GM12878 (cell line): Measurements from ENCODE around the gene HAND2. TPM values are rescaled to one million over a fixed set of nuclear protein-coding genes. Genes with fewer than 3 reads are reported as not detected.

ENCODE experiments used
- ATAC-seq: fragments of 200-7000 bp; cut with Tn5 transposase; 3 replicates; pipeline ENCODE4 v1.9.1; 2020; ENCODE audit warnings: mild to moderate bottlenecking, moderate library complexity
- BruUV-seq: library from RNA; stranded (reverse); fragments of 400-500 nt; replicated peaks from 2 replicates; lab custom pipeline; 2021; lab: Mats Ljungman, UMichigan
- CTCF ChIA-PET: fragments of 300-600 bp; sonication (Branson Sonifier 250); formaldehyde crosslinking; extraction: SDS; loops from one replicate; lab custom pipeline; 2021; ENCODE audit warnings: inconsistent platforms; lab: Yijun Ruan, JAX
- POLR2A ChIA-PET: fragments of 350-600 bp; formaldehyde crosslinking; extraction: SDS; loops from one replicate; lab custom pipeline; 2021; ENCODE audit warnings: inconsistent platforms; lab: Charles Lee
- RAD21 ChIA-PET: fragments of 300-600 bp; sonication (Branson Sonifier 250); formaldehyde crosslinking; loops from one replicate; lab custom pipeline; 2023; ENCODE audit warnings: antibody characterized with exemption; ENCODE audit not compliant: unreplicated experiment; lab: Charles Lee
- SMC1A ChIA-PET: fragments of 300-600 bp; sonication (Branson Sonifier 250); formaldehyde crosslinking; loops from one replicate; lab custom pipeline; 2023; ENCODE audit not compliant: unreplicated experiment, uncharacterized antibody; lab: Charles Lee
- DNase-seq: peaks from one replicate; pipeline ENCODE4 v3.0.0-alpha.2; 2011; ENCODE audit warnings: low read depth, low spot score
- FAIRE-seq: peaks from 3 replicates; lab custom pipeline; 2011; peaks lifted over from hg19 to GRCh38; lab: Jason Lieb, UNC
- H2AFZ ChIP-seq: 2 replicates; pipeline ENCODE4 v1.6.0; 2011; ENCODE audit warnings: low read depth, low read length, control low read depth; ENCODE audit not compliant: control insufficient read depth
- H3K27ac ChIP-seq: 2 replicates; pipeline ENCODE4 v1.5.1; 2011; ENCODE audit warnings: control low read depth; ENCODE audit not compliant: control insufficient read depth, insufficient read depth
- H3K27me3 ChIP-seq, 2 experiments: replicated peaks in 1 of 2; 2 replicates each; pipeline versions ENCODE4 v1.6.0 to v1.6.1; 2011; ENCODE audit warnings: low read length in 1 of 2; ENCODE audit not compliant: control insufficient read depth in 2 of 2, insufficient read depth in 2 of 2
- H3K36me3 ChIP-seq, 2 experiments: 2 replicates each; pipeline ENCODE4 v1.5.1; 2011; ENCODE audit warnings: low read length in 1 of 2; ENCODE audit not compliant: control insufficient read depth in 2 of 2, insufficient read depth in 2 of 2
- H3K4me1 ChIP-seq: 2 replicates; pipeline ENCODE4 v1.6.1; 2011; ENCODE audit warnings: mild to moderate bottlenecking, low read length, moderate library complexity, mixed read lengths; ENCODE audit not compliant: control insufficient read depth, insufficient read depth
- H3K4me2 ChIP-seq: 2 replicates; pipeline ENCODE4 v1.6.0; 2011; ENCODE audit warnings: control low read depth; ENCODE audit not compliant: control insufficient read depth, insufficient read depth
- H3K4me3 ChIP-seq: fragments of 200-600 bp; sonication (generic); 2 replicates; pipeline ENCODE4 v1.5.1; 2016
- H3K79me2 ChIP-seq: 2 replicates; pipeline ENCODE4 v1.6.0; 2011; ENCODE audit warnings: low read length; ENCODE audit not compliant: control insufficient read depth, insufficient read depth
- H3K9ac ChIP-seq: 2 replicates; pipeline ENCODE4 v1.8.0; 2011; ENCODE audit warnings: low read length, control low read depth, mixed read lengths; ENCODE audit not compliant: control insufficient read depth, insufficient read depth
- H3K9me3 ChIP-seq: replicated peaks from 3 replicates; pipeline ENCODE4 v1.5.1; 2011; ENCODE audit warnings: mild to moderate bottlenecking, low read length; ENCODE audit not compliant: control insufficient read depth, insufficient read depth
- H4K20me1 ChIP-seq: 2 replicates; pipeline ENCODE4 v1.6.0; 2011; ENCODE audit not compliant: control insufficient read depth, insufficient read depth
- BHLHE40 ChIP-seq, 2 experiments: fragments of 450-650 bp in 1 of 2; IDR thresholded peaks; 2 replicates each; pipeline ENCODE4 v1.6.1; 2011 to 2017; ENCODE audit warnings: low read depth in 2 of 2, borderline replicate concordance in 1 of 2, improper control_type of control experiment in 1 of 2, low read length in 1 of 2, mild to moderate bottlenecking in 1 of 2
- CREM ChIP-seq: IDR thresholded peaks from 2 replicates; pipeline ENCODE4 v1.6.1; 2014; ENCODE audit warnings: antibody characterized with exemption, low read depth
- CUX1 ChIP-seq: IDR thresholded peaks from 2 replicates; pipeline ENCODE4 v1.6.1; 2012; ENCODE audit warnings: improper control_type of control experiment, low read depth, low read length; ENCODE audit not compliant: insufficient replicate concordance
- ESRRA ChIP-seq: IDR thresholded peaks from 2 replicates; pipeline ENCODE4 v1.6.1; 2012; ENCODE audit warnings: mild to moderate bottlenecking, low read length, improper control_type of control experiment
- HCFC1 ChIP-seq: fragments of 150-350 bp; IDR thresholded peaks from 2 replicates; pipeline ENCODE4 v1.6.1; 2014; ENCODE audit warnings: low read length
- JUND ChIP-seq: IDR thresholded peaks from 2 replicates; pipeline ENCODE4 v1.6.1; 2012; ENCODE audit warnings: low read depth, mild to moderate bottlenecking, low read length, improper control_type of control experiment, moderate library complexity
- MTA3 ChIP-seq: IDR thresholded peaks from 2 replicates; pipeline ENCODE4 v1.6.1; 2012; ENCODE audit warnings: low read length, inconsistent platforms, borderline replicate concordance
- MXI1 ChIP-seq: fragments of 150-350 bp; IDR thresholded peaks from 2 replicates; pipeline ENCODE4 v1.6.1; 2011; ENCODE audit warnings: low read depth, mild to moderate bottlenecking, inconsistent platforms, low read length, improper control_type of control experiment
- SMAD5 ChIP-seq: IDR thresholded peaks from 2 replicates; pipeline ENCODE4 v1.6.1; 2016; ENCODE audit warnings: antibody characterized with exemption, low read depth
- SMC3 ChIP-seq: IDR thresholded peaks from 2 replicates; pipeline ENCODE4 v1.6.1; 2011; ENCODE audit warnings: low read length, improper control_type of control experiment, borderline replicate concordance
- SREBF1 ChIP-seq: IDR thresholded peaks from 2 replicates; pipeline ENCODE4 v1.6.1; 2012; ENCODE audit warnings: mild to moderate bottlenecking, low read length
- TCF12 ChIP-seq: IDR thresholded peaks from 2 replicates; pipeline ENCODE4 v1.6.1; 2011; ENCODE audit warnings: low read depth, mild to moderate bottlenecking, low read length
- ZNF24 ChIP-seq: fragments of 450-650 bp; IDR thresholded peaks from 2 replicates; pipeline ENCODE4 v1.6.1; 2017; ENCODE audit warnings: antibody characterized with exemption, mild to moderate bottlenecking
- ZNF384 ChIP-seq: IDR thresholded peaks from 2 replicates; pipeline ENCODE4 v1.6.1; 2012; ENCODE audit warnings: low read depth, mild to moderate bottlenecking, low read length, improper control_type of control experiment, borderline replicate concordance
- ZNF687 ChIP-seq: fragments of 450-650 bp; IDR thresholded peaks from 2 replicates; pipeline ENCODE4 v1.6.1; 2017; ENCODE audit warnings: mild to moderate bottlenecking, moderate library complexity
- ZZZ3 ChIP-seq: IDR thresholded peaks from 2 replicates; pipeline ENCODE4 v1.6.1; 2011; ENCODE audit warnings: low read depth; ENCODE audit not compliant: control insufficient read depth, insufficient read length
- WGBS: methylation state at CpG from one replicate; pipeline ENCODE4 v1.1.6; 2016; ENCODE audit warnings: low lambda C conversion rate; ENCODE audit not compliant: insufficient replicate concordance, insufficient coverage; ENCODE audit errors: missing lambda C conversion rate; 5-methylcytosine and 5-hydroxymethylcytosine counted together
- in situ Hi-C: fragments of 300-500 bp; cut with MboI; formaldehyde crosslinking; loops from 9 replicates; pipeline ENCODE4 v1.14.3; 2018; ENCODE audit warnings: mixed read lengths
- intact Hi-C: fragments of 100-400 bp; cut with micrococcal nuclease; formaldehyde crosslinking; loops from one replicate; pipeline ENCODE4 v1.14.2; 2022; ENCODE audit not compliant: unreplicated experiment
- polyA plus RNA-seq, 11 experiments: library from polyadenylated mRNA; depleted of rRNA in 4 of 11; unstranded in 6 of 11; stranded (reverse) in 5 of 11; fragments of >200 nt; fragmentation: Nextera tagmentation in 4 of 11; fragmentation: Illumina TruSeq in 1 of 11; extraction: Ambion mirVana in 4 of 11; extraction: Trizol in 1 of 11; gene quantifications; 1 replicate in 1 of 11; 2 replicates in 10 of 11; pipeline versions ENCODE4 v1.2.1 to v1.2.3, GENCODE V29; 2011 to 2016; ENCODE audit warnings: inconsistent platforms in 2 of 11, missing spikeins in 2 of 11, low read depth in 1 of 11
- total RNA-seq, 4 experiments: library from RNA; depleted of rRNA in 3 of 4; stranded (reverse); fragments of >200 nt in 3 of 4; fragmentation: Illumina TruSeq in 1 of 4; extraction: Trizol in 1 of 4; gene quantifications; 2 replicates each; pipeline versions ENCODE4 v1.2.1 to v1.2.3, GENCODE V29; 2013 to 2021

The HAND2 gene
- total and polyA plus RNA-seq, 10 of the 15 experiments (the other 5 are each of a cell fraction or from before 2014, with no cell fraction given), result 0.09 TPM; not detected in 9

- TF ChIP-seq CUX1 (no peak), SMAD5 (no peak), HCFC1 (no peak), BHLHE40 (IDR thresholded peaks at IDR 0.05; ENCODE audit: borderline replicate concordance in 1 of 2, low read depth in 2 of 2, low read length in 1 of 2) (no peak), ZZZ3 (no peak)
Observed at GRCh38 chr4:173485164-173485563, 44.9 kb downstream of the HAND2 start (continued).

- Histone ChIP-seq H3K4me3 (no peak overlapping the region), H2AFZ (no peak overlapping the region), H3K9me3 (no peaks in the 10 kb centered on the region), H4K20me1 (no peaks in the 10 kb centered on the region), H3K4me2 (no peak overlapping the region), H3K27me3 (no peaks in the 10 kb centered on the region), H3K9ac (no peak overlapping the region), H3K4me1 (no peaks in the 10 kb centered on the region), H3K79me2 (no peaks in the 10 kb centered on the region), H3K36me3 (no peaks in the 10 kb centered on the region), H3K27ac (no peak overlapping the region)
- ChIA-PET POLR2A (no interaction called here), RAD21 (no interaction called here), SMC1A (no interaction called here), CTCF (no interaction called here)
- 91% methylated on average over 1 of the region's 1 CpG for WGBS
- DNase-seq (no peak), ATAC-seq (no peak), FAIRE-seq (no peak)
- intact Hi-C loops, result no loop called here
- in situ Hi-C loops, result no loop called here
- no TSS peak for BruUV-seq
- TF ChIP-seq ZNF384 (no peak), ESRRA (no peak), TCF12 (no peak), ZNF687 (no peak), SMC3 (no peak), JUND (no peak), MXI1 (no peak), CREM (no peak), SREBF1 (no peak), ZNF24 (no peak), MTA3 (no peak)
Observed at GRCh38 chr4:173482330-173482931, 47.6 kb downstream of the HAND2 start.
